ENCODE measurements around the gene ZBED4.

Gene ZBED4

GRCh38 chr22:49848690-49849160, 4.9 kb upstream of the ZBED4 start:
- H3K9ac ChIP-seq (ENCODE audit: low read length): no peak overlapping the region

GRCh38 chr22:49849161-49850020, 4.3 kb upstream of the ZBED4 start:
- TF ChIP-seq CTCF (IDR thresholded peaks at IDR 0.05; ENCODE audit: low read length) (no peak), EZH2phosphoT487 (IDR thresholded peaks at IDR 0.05; ENCODE audit: low read length) (no peak), EZH2 (optimal IDR thresholded peaks at IDR 0.05; ENCODE audit: low read depth, low read length) (no peak)
- H2AFZ ChIP-seq (ENCODE audit: low read length): no peak overlapping the region
- H3F3A ChIP-seq (ENCODE audit: insufficient read depth, low read length): peaks cover 8% of the 10 kb centered on the region
- no peaks in the 10 kb centered on the region for H3K9me3 ChIP-seq (replicated peaks; ENCODE audit: insufficient read depth, low read length)
- peaks cover 3% of the 10 kb centered on the region for H3K79me2 ChIP-seq (ENCODE audit: low read length)
- no peaks in the 10 kb centered on the region for H4K20me1 ChIP-seq (ENCODE audit: insufficient read depth, low read length)
- H3K27me3 ChIP-seq (replicated peaks; ENCODE audit: insufficient read depth, low read length): peaks cover 37% of the 10 kb centered on the region
- H3K36me3 ChIP-seq (replicated peaks; ENCODE audit: insufficient read depth, low read length): no peaks in the 10 kb centered on the region
- H3K4me1 ChIP-seq (ENCODE audit: low read length): no peaks in the 10 kb centered on the region
- DNase-seq: no peak
- H3K4me2 ChIP-seq (ENCODE audit: low read depth, low read length): no peak overlapping the region
- H3K9me2 ChIP-seq (replicated peaks; ENCODE audit: insufficient read depth, low read length): no peaks in the 10 kb centered on the region
- H3K9ac ChIP-seq (ENCODE audit: low read length): no peak overlapping the region
- H3K27ac ChIP-seq (ENCODE audit: low read length): no peak overlapping the region
- no peak overlapping the region for H3K4me3 ChIP-seq (ENCODE audit: low read length)

More at GRCh38 chr22:49848690-49849160, 4.9 kb upstream of the ZBED4 start:
- no peak for DNase-seq
- TF ChIP-seq EZH2phosphoT487 (IDR thresholded peaks at IDR 0.05; ENCODE audit: low read length): no peak
- H3K9me2 ChIP-seq (replicated peaks; ENCODE audit: insufficient read depth, low read length): no peaks in the 10 kb centered on the region
- no peaks in the 10 kb centered on the region for H3K4me1 ChIP-seq (ENCODE audit: low read length)
- peaks cover 8% of the 10 kb centered on the region for H3F3A ChIP-seq (ENCODE audit: insufficient read depth, low read length)
- peaks cover 43% of the 10 kb centered on the region for H3K27me3 ChIP-seq (replicated peaks; ENCODE audit: insufficient read depth, low read length)
- no peak overlapping the region for H2AFZ ChIP-seq (ENCODE audit: low read length)
- H3K4me2 ChIP-seq (ENCODE audit: low read depth, low read length): no peak overlapping the region
- no peaks in the 10 kb centered on the region for H3K79me2 ChIP-seq (ENCODE audit: low read length)
- no peak overlapping the region for H3K27ac ChIP-seq (ENCODE audit: low read length)
- no peaks in the 10 kb centered on the region for H4K20me1 ChIP-seq (ENCODE audit: insufficient read depth, low read length)
- H3K4me3 ChIP-seq (ENCODE audit: low read length): no peak overlapping the region
- H3K36me3 ChIP-seq (replicated peaks; ENCODE audit: insufficient read depth, low read length): no peaks in the 10 kb centered on the region
- H3K9me3 ChIP-seq (replicated peaks; ENCODE audit: insufficient read depth, low read length): no peaks in the 10 kb centered on the region

GRCh38 chr22:49850021-49850911, 3.4 kb upstream of the ZBED4 start:
- H4K20me1 ChIP-seq (ENCODE audit: insufficient read depth, low read length): no peaks in the 10 kb centered on the region
- H2AFZ ChIP-seq (ENCODE audit: low read length): no peak overlapping the region
- H3K36me3 ChIP-seq (replicated peaks; ENCODE audit: insufficient read depth, low read length): no peaks in the 10 kb centered on the region
- H3K4me3 ChIP-seq (ENCODE audit: low read length): no peak overlapping the region
- no peak for TF ChIP-seq EZH2phosphoT487 (IDR thresholded peaks at IDR 0.05; ENCODE audit: low read length)
- no peaks in the 10 kb centered on the region for H3K9me2 ChIP-seq (replicated peaks; ENCODE audit: insufficient read depth, low read length)
- no peak overlapping the region for H3K4me2 ChIP-seq (ENCODE audit: low read depth, low read length)
- peaks cover 30% of the 10 kb centered on the region for H3K27me3 ChIP-seq (replicated peaks; ENCODE audit: insufficient read depth, low read length)
- H3K9ac ChIP-seq (ENCODE audit: low read length): no peak overlapping the region
- H3K27ac ChIP-seq (ENCODE audit: low read length): no peak overlapping the region
- no peak for DNase-seq
- peaks cover 8% of the 10 kb centered on the region for H3F3A ChIP-seq (ENCODE audit: insufficient read depth, low read length)
- peaks cover 7% of the 10 kb centered on the region; the same call in 1 of the 2 replicates for H3K4me1 ChIP-seq (ENCODE audit: low read length)
- H3K9me3 ChIP-seq (replicated peaks; ENCODE audit: insufficient read depth, low read length): no peaks in the 10 kb centered on the region
- peaks cover 11% of the 10 kb centered on the region for H3K79me2 ChIP-seq (ENCODE audit: low read length)
